ENCODE data around the gene NQO1.

Gene NQO1

GRCh38 chr16:69701452-69701851 lies 24.9 kb downstream of the NQO1 start:
- peaks cover 4% of the 10 kb centered on the region for H3K4me1 ChIP-seq (ENCODE audit: insufficient read depth, poor library complexity, severe bottlenecking)
- peaks cover 75% of the 10 kb centered on the region for H3K36me3 ChIP-seq (ENCODE audit: low read depth)

GRCh38 chr16:69699915-69700314 lies 26.4 kb downstream of the NQO1 start:
- H3K27me3 ChIP-seq (ENCODE audit: insufficient read depth, poor library complexity, severe bottlenecking), result no peaks in the 10 kb centered on the region
- no peak for ATAC-seq (ENCODE audit: low read depth)
- H3K4me1 ChIP-seq (ENCODE audit: insufficient read depth, poor library complexity, severe bottlenecking), result no peaks in the 10 kb centered on the region
- H3K9me3 ChIP-seq (ENCODE audit: severe bottlenecking), result no peaks in the 10 kb centered on the region
- TF ChIP-seq, protein P1, sequence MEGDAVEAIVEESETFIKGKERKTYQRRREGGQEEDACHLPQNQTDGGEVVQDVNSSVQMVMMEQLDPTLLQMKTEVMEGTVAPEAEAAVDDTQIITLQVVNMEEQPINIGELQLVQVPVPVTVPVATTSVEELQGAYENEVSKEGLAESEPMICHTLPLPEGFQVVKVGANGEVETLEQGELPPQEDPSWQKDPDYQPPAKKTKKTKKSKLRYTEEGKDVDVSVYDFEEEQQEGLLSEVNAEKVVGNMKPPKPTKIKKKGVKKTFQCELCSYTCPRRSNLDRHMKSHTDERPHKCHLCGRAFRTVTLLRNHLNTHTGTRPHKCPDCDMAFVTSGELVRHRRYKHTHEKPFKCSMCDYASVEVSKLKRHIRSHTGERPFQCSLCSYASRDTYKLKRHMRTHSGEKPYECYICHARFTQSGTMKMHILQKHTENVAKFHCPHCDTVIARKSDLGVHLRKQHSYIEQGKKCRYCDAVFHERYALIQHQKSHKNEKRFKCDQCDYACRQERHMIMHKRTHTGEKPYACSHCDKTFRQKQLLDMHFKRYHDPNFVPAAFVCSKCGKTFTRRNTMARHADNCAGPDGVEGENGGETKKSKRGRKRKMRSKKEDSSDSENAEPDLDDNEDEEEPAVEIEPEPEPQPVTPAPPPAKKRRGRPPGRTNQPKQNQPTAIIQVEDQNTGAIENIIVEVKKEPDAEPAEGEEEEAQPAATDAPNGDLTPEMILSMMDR (IDR thresholded peaks at IDR 0.05; ENCODE audit: poor library complexity, severe bottlenecking), result no peak
- H3K27ac ChIP-seq (ENCODE audit: poor library complexity, severe bottlenecking), result no peak overlapping the region
- peaks cover 89% of the 10 kb centered on the region for H3K36me3 ChIP-seq (ENCODE audit: low read depth)
- no peak overlapping the region for H3K4me3 ChIP-seq (ENCODE audit: severe bottlenecking)
- DNase-seq (ENCODE audit: low spot score), result no peak

More at GRCh38 chr16:69701452-69701851, 24.9 kb downstream of the NQO1 start:
- no peak overlapping the region for H3K27ac ChIP-seq (ENCODE audit: poor library complexity, severe bottlenecking)
- no peaks in the 10 kb centered on the region for H3K27me3 ChIP-seq (ENCODE audit: insufficient read depth, poor library complexity, severe bottlenecking)
- H3K4me3 ChIP-seq (ENCODE audit: severe bottlenecking), result no peak overlapping the region
- TF ChIP-seq, protein P1 (IDR thresholded peaks at IDR 0.05; ENCODE audit: poor library complexity, severe bottlenecking), result no peak
- ATAC-seq (ENCODE audit: low read depth), result no peak
- no peak for DNase-seq (ENCODE audit: low spot score)
- H3K9me3 ChIP-seq (ENCODE audit: severe bottlenecking), result no peaks in the 10 kb centered on the region

DNA sequence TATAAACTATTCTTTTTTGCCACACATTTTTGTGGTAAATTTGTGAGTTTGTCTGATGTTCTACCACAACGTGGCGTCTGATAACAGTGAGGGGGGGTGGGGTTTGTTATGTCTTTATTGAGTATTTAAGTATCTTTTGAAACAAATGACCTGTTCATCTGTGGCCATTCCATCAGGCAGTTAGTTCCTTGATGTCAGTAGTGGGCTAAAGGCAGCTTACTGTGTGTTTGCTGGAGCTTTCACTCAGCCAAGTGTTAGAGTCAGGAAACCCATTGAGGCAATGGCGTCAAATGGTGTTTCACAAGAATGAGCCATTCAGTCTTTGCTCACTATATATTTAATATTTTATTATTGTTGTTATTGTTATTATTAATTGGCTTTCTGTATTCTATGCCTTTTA lies 28.0 kb downstream of the NQO1 start:
- no peak overlapping the region for H3K4me3 ChIP-seq (ENCODE audit: severe bottlenecking)
- no peaks in the 10 kb centered on the region for H3K27me3 ChIP-seq (ENCODE audit: insufficient read depth, poor library complexity, severe bottlenecking)
- TF ChIP-seq, protein P1 (IDR thresholded peaks at IDR 0.05; ENCODE audit: poor library complexity, severe bottlenecking), result no peak
- H3K36me3 ChIP-seq (ENCODE audit: low read depth), result peaks cover 92% of the 10 kb centered on the region
- no peaks in the 10 kb centered on the region for H3K9me3 ChIP-seq (ENCODE audit: severe bottlenecking)
- ATAC-seq (ENCODE audit: low read depth), result no peak
- H3K4me1 ChIP-seq (ENCODE audit: insufficient read depth, poor library complexity, severe bottlenecking), result no peaks in the 10 kb centered on the region
- DNase-seq (ENCODE audit: low spot score), result no peak
- H3K27ac ChIP-seq (ENCODE audit: poor library complexity, severe bottlenecking), result no peak overlapping the region

DNA sequence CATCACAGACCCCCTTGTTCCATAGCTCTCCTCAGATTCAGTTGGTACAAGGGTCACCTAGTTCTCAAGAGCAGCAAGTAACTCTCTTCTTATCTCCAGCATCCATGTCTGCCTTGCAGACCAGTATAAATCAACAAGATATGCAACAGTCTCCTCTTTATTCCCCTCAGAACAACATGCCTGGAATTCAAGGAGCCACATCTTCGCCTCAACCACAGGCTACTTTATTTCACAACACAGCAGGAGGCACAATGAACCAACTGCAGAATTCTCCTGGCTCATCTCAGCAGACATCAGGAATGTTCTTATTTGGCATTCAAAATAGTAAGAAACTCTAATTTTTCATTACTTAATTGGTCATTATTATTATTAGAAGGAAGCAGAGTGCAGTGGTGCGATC lies 32.4 kb downstream of the NQO1 start:
- H3K36me3 ChIP-seq (ENCODE audit: low read depth), result peaks cover 92% of the 10 kb centered on the region
- H3K4me3 ChIP-seq (ENCODE audit: severe bottlenecking), result no peak overlapping the region
- no peak overlapping the region for H3K27ac ChIP-seq (ENCODE audit: poor library complexity, severe bottlenecking)
- no peaks in the 10 kb centered on the region for H3K4me1 ChIP-seq (ENCODE audit: insufficient read depth, poor library complexity, severe bottlenecking)
- H3K27me3 ChIP-seq (ENCODE audit: insufficient read depth, poor library complexity, severe bottlenecking), result no peaks in the 10 kb centered on the region
- TF ChIP-seq, protein P1 (IDR thresholded peaks at IDR 0.05; ENCODE audit: poor library complexity, severe bottlenecking), result no peak
- no peak for DNase-seq (ENCODE audit: low spot score)
- H3K9me3 ChIP-seq (ENCODE audit: severe bottlenecking), result no peaks in the 10 kb centered on the region
- ATAC-seq (ENCODE audit: low read depth), result no peak

GRCh38 chr16:69691980-69692911 lies 34.1 kb downstream of the NQO1 start:
- H3K9me3 ChIP-seq (ENCODE audit: severe bottlenecking), result no peaks in the 10 kb centered on the region
- ATAC-seq (ENCODE audit: low read depth) (no peak), DNase-seq (ENCODE audit: low spot score) (no peak)
- H3K36me3 ChIP-seq (ENCODE audit: low read depth), result peaks cover 94% of the 10 kb centered on the region
- no peaks in the 10 kb centered on the region for H3K27me3 ChIP-seq (ENCODE audit: insufficient read depth, poor library complexity, severe bottlenecking)
- no peak overlapping the region for H3K4me3 ChIP-seq (ENCODE audit: severe bottlenecking)
- no peaks in the 10 kb centered on the region for H3K4me1 ChIP-seq (ENCODE audit: insufficient read depth, poor library complexity, severe bottlenecking)
- no peak overlapping the region for H3K27ac ChIP-seq (ENCODE audit: poor library complexity, severe bottlenecking)
- TF ChIP-seq, protein P1 (IDR thresholded peaks at IDR 0.05; ENCODE audit: poor library complexity, severe bottlenecking), result no peak
